GM13976 (cell line): Measurements from ENCODE around the gene WDR33.

Source experiments
- DNase-seq: peaks from one replicate; pipeline ENCODE4 v3.0.0; 2012; ENCODE audit warnings: low spot score
- CTCF ChIP-seq: IDR thresholded peaks from 2 replicates; pipeline ENCODE4 v1.5.1; 2012; ENCODE audit warnings: borderline replicate concordance, mild to moderate bottlenecking; ENCODE audit not compliant: insufficient read depth; ENCODE audit errors: extremely low read depth, missing control alignments, control extremely low read depth
- in situ Hi-C: fragments of 300-500 bp; cut with MboI; formaldehyde crosslinking; loops from one replicate; pipeline ENCODE4 v1.12.0; 2022; ENCODE audit warnings: low sequenced_read_pairs, mixed read lengths, inconsistent platforms; ENCODE audit not compliant: unreplicated experiment

Gene WDR33

GRCh38 chr2:127651971-127652550, 158.9 kb downstream of the WDR33 start:
- DNase-seq: no peak
- in situ Hi-C loops: no loop called here

GRCh38 chr2:127651381-127651809, 159.6 kb downstream of the WDR33 start:
- DNase-seq: no peak
- in situ Hi-C loops: no loop called here
- TF ChIP-seq CTCF: no peak

More at GRCh38 chr2:127651971-127652550, 158.9 kb downstream of the WDR33 start:
- no peak for TF ChIP-seq CTCF
